IgD-negative memory B cell (primary cell): Measurements from ENCODE around the gene TEX11. TPM values are rescaled to one million over a fixed set of nuclear protein-coding genes. Genes with fewer than 3 reads are reported as not detected.
A peak's percentile ranks its signal among the peaks of the same experiment; 100 is the strongest.
"Not testable (repeated sequence)": the region's sequence is repeated elsewhere in the genome, so short reads cannot be mapped to it uniquely, and the experiment has no call there.

ENCODE experiments used
- H3K27ac Mint-ChIP-seq, 3 donors: one replicate each; pipeline ENCODE4 v1.8.0; 2020 to 2022; ENCODE audit warnings: mild to moderate bottlenecking in 3 of 3, mixed read lengths in 3 of 3, moderate library complexity in 1 of 3
- H3K27me3 Mint-ChIP-seq: one replicate; pipeline ENCODE4 v1.8.0; 2021; ENCODE audit warnings: mixed read lengths
- H3K36me3 Mint-ChIP-seq: one replicate; pipeline ENCODE4 v1.8.0; 2020; ENCODE audit warnings: mild to moderate bottlenecking, mixed read lengths
- H3K4me1 Mint-ChIP-seq, 3 donors: one replicate each; pipeline ENCODE4 v1.8.0; 2020 to 2022; ENCODE audit warnings: mixed read lengths in 3 of 3, mild to moderate bottlenecking in 1 of 3
- H3K4me3 Mint-ChIP-seq, 4 donors: one replicate each; pipeline ENCODE4 v1.8.0; 2020 to 2022; ENCODE audit warnings: mild to moderate bottlenecking in 4 of 4, mixed read lengths in 4 of 4, moderate library complexity in 3 of 4
- H3K9me3 Mint-ChIP-seq, 3 donors: one replicate each; pipeline ENCODE4 v1.8.0; 2020 to 2021; ENCODE audit warnings: mixed read lengths in 3 of 3, mild to moderate bottlenecking in 1 of 3
- polyA plus RNA-seq: library from polyadenylated mRNA; unstranded; fragments of 300-500 nt; fragmentation: Illumina TruSeq; gene quantifications from one replicate; pipeline ENCODE4 v1.2.3, GENCODE V29; 2021

Gene TEX11
- not detected for polyA plus RNA-seq

DNA sequence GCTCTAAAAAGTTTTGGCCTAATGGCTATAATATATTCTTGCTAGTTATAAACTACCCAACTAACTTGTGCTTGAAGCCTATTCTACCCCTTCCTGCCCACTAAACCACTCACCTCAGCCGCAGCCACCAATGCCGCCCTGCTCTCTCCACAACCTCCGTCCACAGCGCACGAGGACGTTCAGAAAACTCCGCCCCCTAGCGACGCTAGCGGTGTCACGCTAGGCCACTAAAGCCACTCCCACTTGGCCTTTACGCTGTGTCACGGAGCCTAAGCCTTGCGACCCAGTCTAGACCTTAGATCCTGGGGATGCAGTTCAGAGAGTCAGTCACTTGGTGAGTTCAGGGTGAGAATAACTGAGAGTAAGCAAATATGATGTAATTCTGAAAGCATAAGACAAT lies at the start of gene TEX11:
Gene TEX11 (minus strand): TSS at position 171 of the 400 bp plus-strand sequence. CDS start 922 bp downstream, outside the sequence.
- peaks cover under 1% of the 10 kb centered on the region for H3K27me3 Mint-ChIP-seq
- H3K36me3 Mint-ChIP-seq = no peaks in the 10 kb centered on the region
- no peak within 1 kb of the TSS for H3K27ac Mint-ChIP-seq
- peak within 1 kb of the TSS in 1 of 4 donors; percentile 20 for H3K4me3 Mint-ChIP-seq
- H3K9me3 Mint-ChIP-seq = peaks cover 0 to 2% (median 0%) of the 10 kb centered on the region in 3 donors
- H3K4me1 Mint-ChIP-seq = peaks cover 0 to 2% (median 0%) of the 10 kb centered on the region in 3 donors

DNA sequence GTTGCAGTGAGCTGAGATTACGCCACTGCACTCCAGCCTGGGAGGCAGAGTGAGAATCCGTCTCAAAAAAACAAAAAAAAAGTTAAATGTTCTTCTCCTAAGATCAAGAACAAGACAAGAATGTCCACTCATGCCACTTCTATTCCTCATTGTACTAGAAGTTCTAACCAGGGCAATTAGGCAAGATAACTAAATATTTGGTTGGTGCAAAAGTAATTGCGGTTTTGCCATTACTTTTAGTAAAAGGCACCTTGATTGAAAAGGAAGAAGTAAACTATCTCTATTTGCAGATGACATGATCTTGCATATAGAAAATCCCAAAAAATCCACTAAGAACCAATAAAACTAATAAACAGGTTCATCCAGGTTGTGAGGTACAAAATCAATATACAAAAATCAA lies 46.4 kb upstream of the TEX11 start:
- peaks cover 0 to 2% (median 0%) of the 10 kb centered on the region in 3 donors for H3K9me3 Mint-ChIP-seq
- no peak overlapping the region for H3K4me3 Mint-ChIP-seq
- H3K27me3 Mint-ChIP-seq = peaks cover 4% of the 10 kb centered on the region
- H3K4me1 Mint-ChIP-seq = no peaks in the 10 kb centered on the region
- H3K36me3 Mint-ChIP-seq = no peaks in the 10 kb centered on the region
- H3K27ac Mint-ChIP-seq = no peak overlapping the region

DNA sequence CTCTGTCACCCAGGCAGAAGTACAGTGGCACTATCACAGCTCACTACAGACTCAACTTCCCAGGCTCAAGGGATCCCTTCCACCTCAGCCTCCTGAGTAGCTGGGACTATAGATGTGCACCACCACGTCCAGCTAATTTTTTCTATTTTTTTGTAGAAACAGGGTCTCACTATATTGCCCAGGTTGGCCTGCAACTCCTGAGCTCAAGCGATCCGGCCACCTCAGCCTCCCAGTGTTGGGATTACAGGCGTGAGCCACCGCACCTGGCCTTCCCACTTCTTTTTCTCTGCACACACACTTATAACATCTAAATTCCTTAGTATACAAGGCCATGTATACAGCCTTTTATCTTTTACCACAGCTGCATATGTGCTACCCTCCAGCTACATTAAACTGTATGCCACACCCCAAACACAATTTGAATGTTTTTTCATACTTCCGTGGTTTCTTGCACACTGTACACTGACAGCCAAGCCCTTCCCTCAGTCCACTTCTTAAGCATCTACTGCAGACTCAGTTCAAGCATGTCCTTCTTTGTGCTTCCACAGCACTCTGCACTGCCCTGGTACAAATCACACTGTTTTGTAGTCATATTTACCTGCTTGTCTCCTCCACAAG lies 15.9 kb upstream of the TEX11 start:
- Mint-ChIP-seq H3K27ac (no peak overlapping the region), H3K4me3 (no peak overlapping the region), H3K4me1 (peaks cover 0 to 3% (median 3%) of the 10 kb centered on the region in 3 donors), H3K9me3 (peaks cover 0 to 6% (median 0%) of the 10 kb centered on the region in 3 donors), H3K27me3 (peaks cover 23% of the 10 kb centered on the region), H3K36me3 (no peaks in the 10 kb centered on the region)

- Mint-ChIP-seq H3K27me3 (peaks cover 20% of the 10 kb centered on the region), H3K4me3 (no peak overlapping the region), H3K27ac (no peak overlapping the region), H3K9me3 (peaks cover 0 to 3% (median 0%) of the 10 kb centered on the region in 3 donors), H3K36me3 (no peaks in the 10 kb centered on the region), H3K4me1 (peaks cover 0 to 3% (median 3%) of the 10 kb centered on the region in 3 donors)
Measured at GRCh38 chrX:70922774-70923473, 14.4 kb upstream of the TEX11 start.

GRCh38 chrX:70921709-70922352 lies 13.3 kb upstream of the TEX11 start:
- H3K4me3 Mint-ChIP-seq = no peak overlapping the region
- no peak overlapping the region for H3K27ac Mint-ChIP-seq
- H3K9me3 Mint-ChIP-seq = peaks cover 0 to 3% (median 0%) of the 10 kb centered on the region in 3 donors
- H3K4me1 Mint-ChIP-seq = peaks cover 0 to 3% (median 3%) of the 10 kb centered on the region in 3 donors
- peaks cover 14% of the 10 kb centered on the region for H3K27me3 Mint-ChIP-seq
- no peaks in the 10 kb centered on the region for H3K36me3 Mint-ChIP-seq

- H3K9me3 Mint-ChIP-seq = no peaks in the 10 kb centered on the region
- peaks cover 4% of the 10 kb centered on the region for H3K27me3 Mint-ChIP-seq
- no peaks in the 10 kb centered on the region for H3K36me3 Mint-ChIP-seq
- peaks cover 0 to under 1% (median 0%) of the 10 kb centered on the region in 3 donors for H3K4me1 Mint-ChIP-seq
- no peak overlapping the region for H3K4me3 Mint-ChIP-seq
- H3K27ac Mint-ChIP-seq = no peak overlapping the region
Measured at GRCh38 chrX:70916754-70917153, 8.2 kb upstream of the TEX11 start.

DNA sequence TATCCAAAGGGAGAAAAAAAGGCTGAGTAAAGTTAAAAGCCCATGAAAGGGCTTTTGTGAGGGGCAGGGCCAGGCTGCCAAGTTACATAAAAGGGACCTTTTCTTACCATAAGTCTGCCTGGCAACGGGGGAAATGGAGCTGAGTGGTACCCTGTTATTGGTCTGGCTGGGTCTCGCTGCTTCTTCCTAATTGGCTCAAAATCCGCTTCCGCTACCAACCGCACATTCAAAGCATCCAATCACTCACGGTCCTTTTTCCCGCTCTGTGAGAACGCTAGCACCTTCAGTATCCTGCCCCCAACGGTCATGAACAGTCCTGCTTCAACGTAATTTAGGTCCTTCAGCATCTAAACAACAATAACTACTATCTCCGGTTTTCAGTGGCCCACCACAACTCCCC lies 611 bp downstream of the TEX11 start:
- Mint-ChIP-seq H3K27me3 (peaks cover 2% of the 10 kb centered on the region), H3K9me3 (peaks cover 0 to 2% (median 0%) of the 10 kb centered on the region in 3 donors), H3K36me3 (no peaks in the 10 kb centered on the region), H3K4me3 (no peak overlapping the region), H3K27ac (no peak overlapping the region), H3K4me1 (peaks cover 0 to 2% (median 0%) of the 10 kb centered on the region in 3 donors)

DNA sequence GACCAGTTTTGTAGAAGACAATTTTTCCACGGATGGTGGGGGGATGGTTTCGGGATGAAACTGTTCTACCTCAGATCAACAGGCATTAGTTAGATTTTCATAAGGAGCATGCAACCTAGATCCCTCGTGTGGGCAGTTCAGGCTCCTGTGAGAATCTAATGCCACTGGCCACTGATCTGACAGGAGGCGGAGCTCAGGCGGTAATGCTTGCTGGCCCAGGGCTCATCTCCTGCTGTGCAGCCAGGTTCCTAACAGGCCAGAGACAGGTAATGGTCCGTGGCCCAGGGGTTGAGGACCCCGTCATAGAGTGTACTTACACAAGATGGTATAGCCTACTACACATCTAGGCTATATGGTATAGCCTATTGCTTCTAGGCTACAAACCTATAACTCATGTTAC lies 7.0 kb downstream of the TEX11 start:
- no peak overlapping the region for H3K27ac Mint-ChIP-seq
- H3K4me1 Mint-ChIP-seq = no peaks in the 10 kb centered on the region
- peaks cover 0 to 1% (median 0%) of the 10 kb centered on the region in 3 donors for H3K9me3 Mint-ChIP-seq
- H3K4me3 Mint-ChIP-seq = no peak overlapping the region
- no peaks in the 10 kb centered on the region for H3K36me3 Mint-ChIP-seq
- H3K27me3 Mint-ChIP-seq = peaks cover 2% of the 10 kb centered on the region

GRCh38 chrX:70890441-70890840 lies 18.1 kb downstream of the TEX11 start:
- not testable (repeated sequence) for H3K27me3 Mint-ChIP-seq, H3K27ac Mint-ChIP-seq, H3K9me3 Mint-ChIP-seq, H3K36me3 Mint-ChIP-seq, H3K4me3 Mint-ChIP-seq, H3K4me1 Mint-ChIP-seq

- no peaks in the 10 kb centered on the region for H3K27me3 Mint-ChIP-seq
- no peak overlapping the region for H3K4me3 Mint-ChIP-seq
- H3K36me3 Mint-ChIP-seq = no peaks in the 10 kb centered on the region
- no peaks in the 10 kb centered on the region for H3K9me3 Mint-ChIP-seq
- no peak overlapping the region for H3K27ac Mint-ChIP-seq
- peaks cover 0 to 3% (median 0%) of the 10 kb centered on the region in 3 donors for H3K4me1 Mint-ChIP-seq
Measured at GRCh38 chrX:70878902-70879301, 29.6 kb downstream of the TEX11 start.

DNA sequence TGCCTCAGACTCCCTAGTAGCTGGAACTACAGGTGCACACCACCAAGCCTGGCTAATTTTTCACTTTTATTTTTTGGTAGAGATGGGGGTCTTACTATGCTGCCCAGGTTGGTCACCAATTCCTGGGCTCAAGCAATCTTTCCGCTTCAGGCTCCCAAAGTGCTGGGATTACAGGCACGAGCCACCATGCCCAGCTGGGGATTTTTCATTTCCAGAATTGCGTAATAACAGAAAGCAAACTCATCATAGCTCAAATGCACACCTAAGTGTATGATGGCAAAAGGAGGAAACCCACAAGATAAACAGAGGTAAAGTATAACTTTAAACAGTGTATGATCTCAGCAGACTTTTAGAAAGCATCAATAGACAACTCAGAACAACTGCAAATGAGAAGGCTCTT lies 56.2 kb downstream of the TEX11 start:
- no peaks in the 10 kb centered on the region for H3K36me3 Mint-ChIP-seq
- H3K4me3 Mint-ChIP-seq = no peak overlapping the region
- H3K4me1 Mint-ChIP-seq = peaks cover 0 to 2% (median 0%) of the 10 kb centered on the region in 3 donors
- H3K27ac Mint-ChIP-seq = no peak overlapping the region
- peaks cover 7% of the 10 kb centered on the region for H3K27me3 Mint-ChIP-seq
- no peaks in the 10 kb centered on the region for H3K9me3 Mint-ChIP-seq

GRCh38 chrX:70844081-70844480 lies 64.4 kb downstream of the TEX11 start:
- not testable (repeated sequence) for H3K27ac Mint-ChIP-seq, H3K4me3 Mint-ChIP-seq, H3K4me1 Mint-ChIP-seq, H3K36me3 Mint-ChIP-seq, H3K27me3 Mint-ChIP-seq, H3K9me3 Mint-ChIP-seq

GRCh38 chrX:70843620-70844019 lies 64.9 kb downstream of the TEX11 start:
- H3K4me3 Mint-ChIP-seq, H3K27ac Mint-ChIP-seq, H3K36me3 Mint-ChIP-seq, H3K9me3 Mint-ChIP-seq, H3K27me3 Mint-ChIP-seq, H3K4me1 Mint-ChIP-seq: not testable (repeated sequence)

GRCh38 chrX:70834589-70834988 lies 73.9 kb downstream of the TEX11 start:
- Mint-ChIP-seq H3K4me1 (no peaks in the 10 kb centered on the region), H3K27ac (no peak overlapping the region), H3K27me3 (peaks cover 4% of the 10 kb centered on the region), H3K36me3 (no peaks in the 10 kb centered on the region), H3K4me3 (no peak overlapping the region), H3K9me3 (peaks cover 0 to 1% (median 0%) of the 10 kb centered on the region in 3 donors)

- Mint-ChIP-seq H3K27ac (no peak overlapping the region), H3K36me3 (peaks cover 2% of the 10 kb centered on the region), H3K27me3 (peaks cover 6% of the 10 kb centered on the region), H3K4me1 (no peaks in the 10 kb centered on the region), H3K4me3 (no peak overlapping the region), H3K9me3 (no peaks in the 10 kb centered on the region)
Measured at GRCh38 chrX:70826715-70827114, 81.8 kb downstream of the TEX11 start.
